ENCODE data around the gene MYO5C. TPM values are rescaled to one million over a fixed set of nuclear protein-coding genes. Genes with fewer than 3 reads are reported as not detected.

Gene MYO5C
- total RNA-seq, 4 donors from 2014 or later: 56.1 to 151 (median 84.5) TPM

GRCh38 chr15:52186651-52187486 lies 108.7 kb downstream of the MYO5C start:
- no peaks in the 10 kb centered on the region for H3K9me3 ChIP-seq
- intact Hi-C loops (cut with DNase I; ENCODE audit: low total_unique reads) (no loop called here), in situ Hi-C loops (cut with MboI; ENCODE audit: low pct_ligation_motif_present in 1 of 4, low pct_unique_long_range_greater_than_20kb in 1 of 4, low sequenced_read_pairs in 3 of 4) (no loop called here)
- H3K36me3 ChIP-seq: no peaks in the 10 kb centered on the region
- H3K27ac ChIP-seq: peak overlapping the region in 1 of 4 donors; percentile 23
- H3K4me3 ChIP-seq: no peak overlapping the region
- TF ChIP-seq POLR2AphosphoS5 (IDR thresholded peaks at IDR 0.05) (no peak), CTCF (IDR thresholded peaks at IDR 0.05) (no peak)
- 82 to 88% methylated on average over 5 to 11 of the region's 11 CpGs for WGBS, 2 donors (ENCODE audit: low coverage in 1 of 2)
- H3K27me3 ChIP-seq: no peaks in the 10 kb centered on the region
- no peaks in the 10 kb centered on the region for H3K4me1 ChIP-seq
- DNase-seq: no peak

GRCh38 chr15:52185151-52185561 lies 110.4 kb downstream of the MYO5C start:
- in situ Hi-C loops (cut with MboI; ENCODE audit: low pct_ligation_motif_present in 1 of 4, low pct_unique_long_range_greater_than_20kb in 1 of 4, low sequenced_read_pairs in 3 of 4): no loop called here
- DNase-seq: no peak
- H3K36me3 ChIP-seq: no peaks in the 10 kb centered on the region
- no peak for TF ChIP-seq EP300 (IDR thresholded peaks at IDR 0.05; ENCODE audit: low read depth)
- TF ChIP-seq POLR2AphosphoS5 (IDR thresholded peaks at IDR 0.05): no peak
- no peak for TF ChIP-seq CTCF (IDR thresholded peaks at IDR 0.05)
- TF ChIP-seq POLR2A (IDR thresholded peaks at IDR 0.05): no peak
- H3K4me1 ChIP-seq: peaks cover 0 to 7% (median 5%) of the 10 kb centered on the region in 4 donors
- WGBS, 2 donors (ENCODE audit: low coverage in 1 of 2): 88% methylated on average over 7 of the region's 7 CpGs; no CpG with 5 or more reads in 1 of the 2 donors
- peaks cover 3% of the 10 kb centered on the region for H3K27me3 ChIP-seq
- intact Hi-C loops (cut with DNase I; ENCODE audit: low total_unique reads): no loop called here
- H3K27ac ChIP-seq: no peak overlapping the region
- no peaks in the 10 kb centered on the region for H3K9me3 ChIP-seq
- H3K4me3 ChIP-seq: no peak overlapping the region

GRCh38 chr15:52184721-52185120 lies 110.9 kb downstream of the MYO5C start:
- H3K4me3 ChIP-seq: no peak overlapping the region
- peaks cover 0 to 8% (median 6%) of the 10 kb centered on the region in 4 donors for H3K4me1 ChIP-seq
- 58 to 69% methylated on average over 4 to 5 of the region's 5 CpGs for WGBS, 2 donors (ENCODE audit: low coverage in 1 of 2)
- no peaks in the 10 kb centered on the region for H3K9me3 ChIP-seq
- DNase-seq: no peak
- TF ChIP-seq POLR2A (IDR thresholded peaks at IDR 0.05) (no peak), CTCF (IDR thresholded peaks at IDR 0.05) (no peak), EP300 (IDR thresholded peaks at IDR 0.05; ENCODE audit: low read depth) (no peak), POLR2AphosphoS5 (IDR thresholded peaks at IDR 0.05) (no peak)
- no peak overlapping the region for H3K27ac ChIP-seq
- no peaks in the 10 kb centered on the region for H3K36me3 ChIP-seq
- peaks cover 3% of the 10 kb centered on the region for H3K27me3 ChIP-seq
- in situ Hi-C loops (cut with MboI; ENCODE audit: low pct_ligation_motif_present in 1 of 4, low pct_unique_long_range_greater_than_20kb in 1 of 4, low sequenced_read_pairs in 3 of 4) (no loop called here), intact Hi-C loops (cut with DNase I; ENCODE audit: low total_unique reads) (loop anchor here (5.0 kb wide), 1 partner anchor 212 kb away; the partner anchor contains the start of gene LEO1)

GRCh38 chr15:52183562-52184173 lies 111.9 kb downstream of the MYO5C start:
- DNase-seq: peak; percentile 19
- intact Hi-C loops (cut with DNase I; ENCODE audit: low total_unique reads): loop anchor here (5.0 kb wide), 1 partner anchor 211 kb away; the partner anchor contains the start of gene LEO1
- in situ Hi-C loops (cut with MboI; ENCODE audit: low pct_ligation_motif_present in 1 of 4, low pct_unique_long_range_greater_than_20kb in 1 of 4, low sequenced_read_pairs in 3 of 4): no loop called here
- H3K9me3 ChIP-seq: no peaks in the 10 kb centered on the region
- peak; percentile 29 to 50 (median 43) for TF ChIP-seq CTCF (IDR thresholded peaks at IDR 0.05)
- no peak for TF ChIP-seq POLR2AphosphoS5 (IDR thresholded peaks at IDR 0.05)
- TF ChIP-seq POLR2A (IDR thresholded peaks at IDR 0.05): no peak
- no peaks in the 10 kb centered on the region for H3K36me3 ChIP-seq
- WGBS, 2 donors (ENCODE audit: low coverage in 1 of 2): 50 to 64% methylated on average over 1 to 2 of the region's 2 CpGs
- peaks cover 3% of the 10 kb centered on the region for H3K27me3 ChIP-seq
- no peak overlapping the region for H3K27ac ChIP-seq
- H3K4me1 ChIP-seq: peaks cover 0 to 13% (median 10%) of the 10 kb centered on the region in 4 donors
- no peak overlapping the region for H3K4me3 ChIP-seq

Measured in transverse colon (tissue), 4 donors.